ENCODE results near the gene PCED1B.

The PCED1B gene

GRCh38 chr12:47280543-47281300 is 201.3 kb downstream of the PCED1B start:
- DNase-seq = no peak

GRCh38 chr12:47281667-47282171 is 202.3 kb downstream of the PCED1B start:
- DNase-seq = no peak

DNA sequence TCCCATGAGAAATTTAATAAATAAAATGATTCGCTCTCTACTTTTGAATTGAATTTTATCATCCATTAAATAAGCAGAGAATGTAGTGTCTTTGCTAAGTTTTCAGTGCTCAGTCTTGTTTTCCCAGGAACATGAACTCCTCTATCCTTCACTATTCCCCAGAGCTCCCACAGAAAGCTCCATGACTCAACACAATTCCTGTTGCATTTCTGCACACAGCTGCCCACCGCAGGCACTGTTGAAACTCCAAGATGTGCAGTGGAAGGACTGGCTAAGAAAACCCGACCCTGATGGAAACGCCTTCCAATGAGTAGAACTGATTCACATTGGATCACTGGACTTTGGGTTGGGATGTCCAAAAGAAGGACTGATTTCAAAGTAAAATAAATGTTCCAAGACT is 202.8 kb downstream of the PCED1B start:
- no peak for DNase-seq

Measured in CD4-positive, alpha-beta T cell treated with Interleukin-17A for 4 hours (primary cell).